G401.6 (cell line): ENCODE data around the gene SLC36A3.

Experiments
- FAIRE-seq: peaks from 2 replicates; lab custom pipeline; 2012; peaks lifted over from hg19 to GRCh38; lab: Jason Lieb, UNC

SLC36A3 gene

GRCh38 chr5:151298063-151298855, 5.3 kb downstream of the SLC36A3 start:
- FAIRE-seq = no peak

- no peak for FAIRE-seq
Observed at GRCh38 chr5:151296974-151297373, 6.6 kb downstream of the SLC36A3 start.

GRCh38 chr5:151296478-151296830, 7.1 kb downstream of the SLC36A3 start:
- no peak for FAIRE-seq

- no peak for FAIRE-seq
Observed at GRCh38 chr5:151295791-151296477, 7.6 kb downstream of the SLC36A3 start.

GRCh38 chr5:151295138-151295537, 8.4 kb downstream of the SLC36A3 start:
- FAIRE-seq = no peak

GRCh38 chr5:151293624-151294023, 9.9 kb downstream of the SLC36A3 start:
- FAIRE-seq = no peak

GRCh38 chr5:151288180-151288579, 15.4 kb downstream of the SLC36A3 start:
- FAIRE-seq = no peak

- FAIRE-seq = no peak
Observed at GRCh38 chr5:151286246-151286645, 17.3 kb downstream of the SLC36A3 start.

- FAIRE-seq = no peak
Observed at GRCh38 chr5:151285683-151286082, 17.9 kb downstream of the SLC36A3 start.

- no peak for FAIRE-seq
Observed at GRCh38 chr5:151284392-151284967, 19.1 kb downstream of the SLC36A3 start.

GRCh38 chr5:151283120-151283825, 20.3 kb downstream of the SLC36A3 start:
- FAIRE-seq = no peak

GRCh38 chr5:151281001-151281639, 22.4 kb downstream of the SLC36A3 start:
- FAIRE-seq = no peak

GRCh38 chr5:151280443-151280842, 23.1 kb downstream of the SLC36A3 start:
- FAIRE-seq = no peak

- FAIRE-seq = no peak
Observed at GRCh38 chr5:151278845-151279244, 24.7 kb downstream of the SLC36A3 start.

- FAIRE-seq = no peak
Observed at GRCh38 chr5:151275803-151276202, 27.8 kb downstream of the SLC36A3 start.

GRCh38 chr5:151274666-151275065, 28.9 kb downstream of the SLC36A3 start:
- FAIRE-seq = no peak

GRCh38 chr5:151271336-151271735, 32.2 kb downstream of the SLC36A3 start:
- FAIRE-seq = no peak

- no peak for FAIRE-seq
Observed at GRCh38 chr5:151270599-151270998, 33.0 kb downstream of the SLC36A3 start.

GRCh38 chr5:151267491-151268260, 35.9 kb downstream of the SLC36A3 start:
- no peak for FAIRE-seq

GRCh38 chr5:151264113-151264512, 39.5 kb downstream of the SLC36A3 start:
- no peak for FAIRE-seq

GRCh38 chr5:151262532-151262931, 41.0 kb downstream of the SLC36A3 start:
- no peak for FAIRE-seq

- FAIRE-seq = no peak
Observed at GRCh38 chr5:151259931-151260330, 43.6 kb downstream of the SLC36A3 start.
